Smooth muscle cell (in vitro differentiated cells): Measurements from ENCODE around the gene RNF213. TPM values are rescaled to one million over a fixed set of nuclear protein-coding genes. Genes with fewer than 3 reads are reported as not detected.

ENCODE experiments used
- DNase-seq: peaks from one replicate; lab custom pipeline; 2025; ENCODE audit not compliant: unreplicated experiment; lab: John Stamatoyannopoulos, UW
- H2AFZ ChIP-seq: fragments of 200-600 bp; sonication (generic); 2 replicates; pipeline ENCODE4 v1.6.0; 2016; ENCODE audit warnings: antibody characterized with exemption, low read depth, mild to moderate bottlenecking
- H3F3A ChIP-seq: fragments of 200-600 bp; sonication (generic); 2 replicates; pipeline ENCODE4 v1.6.0; 2017; ENCODE audit warnings: antibody characterized with exemption, low read depth
- H3K27ac ChIP-seq: fragments of 200-600 bp; sonication (generic); 2 replicates; pipeline ENCODE4 v1.5.1; 2016; ENCODE audit warnings: low read depth, mild to moderate bottlenecking
- H3K27me3 ChIP-seq: fragments of 200-600 bp; sonication (generic); 2 replicates; pipeline ENCODE4 v1.6.1; 2016; ENCODE audit warnings: low read depth, mild to moderate bottlenecking
- H3K36me3 ChIP-seq: fragments of 200-600 bp; sonication (generic); 2 replicates; pipeline ENCODE4 v1.5.1; 2016; ENCODE audit warnings: low read depth
- H3K4me1 ChIP-seq: fragments of 200-600 bp; sonication (generic); 2 replicates; pipeline ENCODE4 v1.5.1; 2016; ENCODE audit warnings: low read depth
- H3K4me2 ChIP-seq: fragments of 200-600 bp; sonication (generic); 2 replicates; pipeline ENCODE4 v1.6.0; 2016; ENCODE audit warnings: mild to moderate bottlenecking
- H3K4me3 ChIP-seq: fragments of 200-600 bp; sonication (generic); 2 replicates; pipeline ENCODE4 v1.5.1; 2016; ENCODE audit warnings: mild to moderate bottlenecking
- H3K79me2 ChIP-seq: fragments of 200-600 bp; sonication (generic); 2 replicates; pipeline ENCODE4 v1.6.0; 2016; ENCODE audit warnings: low read depth, mild to moderate bottlenecking
- H3K9ac ChIP-seq: fragments of 200-600 bp; sonication (generic); 2 replicates; pipeline ENCODE4 v1.6.0; 2016; ENCODE audit warnings: low read depth
- H3K9me3 ChIP-seq: fragments of 200-600 bp; sonication (generic); replicated peaks from 2 replicates; pipeline ENCODE4 v1.5.1; 2016; ENCODE audit warnings: low read depth
- H4K20me1 ChIP-seq: fragments of 200-600 bp; sonication (generic); 2 replicates; pipeline ENCODE4 v1.6.0; 2016; ENCODE audit warnings: low read depth
- WGBS: methylation state at CpG from one replicate; pipeline ENCODE4 v1.1.7; 2016; ENCODE audit warnings: low lambda C conversion rate; 5-methylcytosine and 5-hydroxymethylcytosine counted together
- polyA plus RNA-seq: library from polyadenylated mRNA; unstranded; fragments of >200 nt; fragmentation: Nextera tagmentation; extraction: Ambion mirVana; gene quantifications from 2 replicates; pipeline ENCODE4 v1.2.1, GENCODE V29; 2016
- total RNA-seq: library from RNA; depleted of rRNA; stranded (reverse); fragments of >200 nt; gene quantifications from 2 replicates; pipeline ENCODE4 v1.2.3, GENCODE V29; 2014
- TF ChIP-seq, protein P1 (sequence below): fragments of 200-600 bp; sonication (generic); IDR thresholded peaks from 2 replicates; pipeline ENCODE4 v1.5.1; 2017; ENCODE audit warnings: borderline replicate concordance, mild to moderate bottlenecking, antibody characterized with exemption; ENCODE audit not compliant: insufficient read depth, poor library complexity, severe bottlenecking

RNF213 gene
- total and polyA plus RNA-seq, 2 experiments from 2014 or later = 12.8 to 43.0 TPM

DNA sequence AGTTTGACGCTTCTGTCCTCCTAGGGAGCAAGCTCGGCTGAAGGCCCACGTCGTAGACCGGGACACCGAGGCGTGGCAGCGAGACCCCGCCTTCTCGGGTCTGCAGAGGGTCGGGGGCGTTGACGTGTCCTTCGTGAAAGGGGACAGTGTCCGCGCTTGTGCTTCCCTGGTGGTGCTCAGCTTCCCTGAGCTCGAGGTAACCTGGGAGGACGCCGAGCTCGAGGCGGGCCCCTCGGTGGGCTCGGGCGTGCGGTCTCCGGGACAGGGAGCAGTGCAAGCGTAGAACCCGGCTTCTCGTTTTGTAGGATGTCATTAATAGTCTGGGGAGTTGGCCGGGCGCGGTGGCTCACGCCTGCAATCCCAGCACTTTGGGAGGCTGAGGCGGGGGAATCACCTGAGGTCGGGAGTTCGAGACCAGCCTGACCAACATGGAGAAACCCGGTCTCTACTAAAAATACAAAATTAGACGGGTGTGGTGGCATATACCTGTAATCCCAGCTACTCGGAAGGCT lies 155.0 kb downstream of the RNF213 start:
- no peak for DNase-seq
- no peaks in the 10 kb centered on the region for H3K36me3 ChIP-seq
- peaks cover 41% of the 10 kb centered on the region for H4K20me1 ChIP-seq
- no peaks in the 10 kb centered on the region for H3K4me1 ChIP-seq
- peaks cover 19% of the 10 kb centered on the region for H3K79me2 ChIP-seq
- H2AFZ ChIP-seq = peak overlapping the region; percentile 85
- peak overlapping the region; percentile 99 for H3K27ac ChIP-seq
- peak overlapping the region; percentile 94 for H3K4me3 ChIP-seq
- TF ChIP-seq, protein P1, sequence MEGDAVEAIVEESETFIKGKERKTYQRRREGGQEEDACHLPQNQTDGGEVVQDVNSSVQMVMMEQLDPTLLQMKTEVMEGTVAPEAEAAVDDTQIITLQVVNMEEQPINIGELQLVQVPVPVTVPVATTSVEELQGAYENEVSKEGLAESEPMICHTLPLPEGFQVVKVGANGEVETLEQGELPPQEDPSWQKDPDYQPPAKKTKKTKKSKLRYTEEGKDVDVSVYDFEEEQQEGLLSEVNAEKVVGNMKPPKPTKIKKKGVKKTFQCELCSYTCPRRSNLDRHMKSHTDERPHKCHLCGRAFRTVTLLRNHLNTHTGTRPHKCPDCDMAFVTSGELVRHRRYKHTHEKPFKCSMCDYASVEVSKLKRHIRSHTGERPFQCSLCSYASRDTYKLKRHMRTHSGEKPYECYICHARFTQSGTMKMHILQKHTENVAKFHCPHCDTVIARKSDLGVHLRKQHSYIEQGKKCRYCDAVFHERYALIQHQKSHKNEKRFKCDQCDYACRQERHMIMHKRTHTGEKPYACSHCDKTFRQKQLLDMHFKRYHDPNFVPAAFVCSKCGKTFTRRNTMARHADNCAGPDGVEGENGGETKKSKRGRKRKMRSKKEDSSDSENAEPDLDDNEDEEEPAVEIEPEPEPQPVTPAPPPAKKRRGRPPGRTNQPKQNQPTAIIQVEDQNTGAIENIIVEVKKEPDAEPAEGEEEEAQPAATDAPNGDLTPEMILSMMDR = no peak
- H3K9me3 ChIP-seq = no peaks in the 10 kb centered on the region
- peak overlapping the region; percentile 94 for H3K4me2 ChIP-seq
- H3K9ac ChIP-seq = peak overlapping the region; percentile 98
- 13% methylated on average over 39 of the region's 39 CpGs for WGBS
- H3K27me3 ChIP-seq = peaks cover 8% of the 10 kb centered on the region
- no peaks in the 10 kb centered on the region for H3F3A ChIP-seq

DNA sequence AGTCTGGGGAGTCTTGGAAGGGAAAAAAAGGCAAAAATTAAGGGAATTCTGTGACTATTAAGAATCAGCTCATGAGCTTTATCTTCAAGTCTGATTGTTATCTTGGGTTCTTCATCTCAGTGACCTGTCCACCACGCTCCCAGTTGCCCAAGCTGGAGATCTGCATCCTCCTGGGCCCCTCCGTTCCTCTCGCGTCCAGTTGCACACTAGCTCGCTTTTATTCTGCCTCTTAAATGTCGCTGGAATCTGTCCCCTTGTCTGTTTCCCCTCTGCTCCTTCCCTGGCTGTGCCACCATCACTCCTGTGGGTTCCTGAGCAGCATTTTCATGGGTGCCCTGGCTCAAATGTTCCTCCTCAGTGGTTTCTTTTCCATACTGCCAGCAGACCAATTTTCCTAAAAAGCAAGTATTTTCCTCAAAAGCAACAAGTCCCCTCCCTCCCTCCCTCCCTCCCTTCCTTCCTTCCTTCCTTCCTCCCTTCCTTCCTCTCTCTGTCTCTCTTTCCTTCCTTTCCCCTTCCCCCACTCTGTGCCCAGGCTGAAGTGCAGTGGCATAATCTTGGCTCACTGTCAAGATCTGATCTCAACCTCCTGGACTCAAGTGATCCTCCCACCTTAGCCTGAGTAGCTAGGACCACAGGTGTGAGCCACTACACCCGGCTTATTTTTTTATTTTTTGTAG lies 155.7 kb downstream of the RNF213 start:
- Histone ChIP-seq H2AFZ (no peak overlapping the region), H3F3A (no peaks in the 10 kb centered on the region), H3K9ac (peak overlapping the region; percentile 98), H3K4me2 (peak overlapping the region; percentile 94), H3K27me3 (peaks cover 8% of the 10 kb centered on the region), H4K20me1 (peaks cover 48% of the 10 kb centered on the region), H3K36me3 (no peaks in the 10 kb centered on the region), H3K4me1 (no peaks in the 10 kb centered on the region), H3K9me3 (no peaks in the 10 kb centered on the region), H3K79me2 (peaks cover 19% of the 10 kb centered on the region), H3K4me3 (peak overlapping the region; percentile 94), H3K27ac (no peak overlapping the region)
- TF ChIP-seq, protein P1 = no peak
- DNase-seq = no peak
- WGBS = 84% methylated on average over 7 of the region's 7 CpGs

DNA sequence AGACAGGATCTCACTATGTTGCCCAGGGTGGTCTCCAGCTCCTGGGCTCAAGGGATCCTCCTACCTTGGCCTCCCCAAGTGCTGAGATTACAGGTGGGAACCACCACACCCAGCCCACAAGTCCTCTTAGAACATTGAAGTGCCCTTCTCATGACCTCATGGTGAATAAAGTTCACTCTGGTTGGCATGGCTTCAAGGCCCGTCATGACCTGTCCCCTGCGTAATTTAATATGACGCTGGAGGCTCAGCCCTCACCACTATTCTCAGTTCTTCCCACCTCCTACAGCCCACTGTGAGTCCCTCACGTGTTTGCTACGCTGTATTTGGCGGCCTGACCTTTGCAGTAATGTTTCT lies 156.3 kb downstream of the RNF213 start:
- Histone ChIP-seq H3K27ac (no peak overlapping the region), H3K27me3 (peaks cover 8% of the 10 kb centered on the region), H3K36me3 (no peaks in the 10 kb centered on the region), H3K79me2 (peaks cover 19% of the 10 kb centered on the region), H3K9me3 (no peaks in the 10 kb centered on the region), H3K4me1 (no peaks in the 10 kb centered on the region), H4K20me1 (peaks cover 53% of the 10 kb centered on the region), H3K9ac (no peak overlapping the region), H2AFZ (no peak overlapping the region), H3F3A (no peaks in the 10 kb centered on the region), H3K4me3 (no peak overlapping the region), H3K4me2 (no peak overlapping the region)
- TF ChIP-seq, protein P1 = no peak
- 96% methylated on average over 6 of the region's 6 CpGs for WGBS
- DNase-seq = no peak

DNA sequence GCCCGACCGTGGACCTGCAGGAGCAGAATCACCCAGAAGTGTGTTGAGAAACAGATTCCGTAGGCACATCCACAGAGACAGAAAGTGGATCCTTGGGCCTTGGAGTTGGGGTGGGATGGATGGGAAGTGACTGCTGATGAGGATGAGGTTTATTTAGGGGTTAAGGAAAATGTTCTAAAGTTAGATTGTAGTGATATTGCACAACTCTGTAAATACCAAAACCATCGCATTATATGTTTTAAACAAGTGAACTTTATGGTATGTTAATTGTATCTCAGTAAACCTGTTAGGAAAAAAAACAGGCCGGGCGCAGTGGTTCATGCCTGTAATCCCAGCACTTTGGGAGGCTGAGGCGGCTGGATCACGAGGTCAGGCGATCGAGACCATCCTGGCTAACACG lies 157.9 kb downstream of the RNF213 start:
- H3K4me3 ChIP-seq = no peak overlapping the region
- H3K4me2 ChIP-seq = no peak overlapping the region
- no peaks in the 10 kb centered on the region for H3K9me3 ChIP-seq
- no peaks in the 10 kb centered on the region for H3F3A ChIP-seq
- H4K20me1 ChIP-seq = peaks cover 56% of the 10 kb centered on the region
- H2AFZ ChIP-seq = no peak overlapping the region
- peaks cover 19% of the 10 kb centered on the region for H3K79me2 ChIP-seq
- WGBS = 95% methylated on average over 11 of the region's 11 CpGs
- no peaks in the 10 kb centered on the region for H3K36me3 ChIP-seq
- H3K4me1 ChIP-seq = no peaks in the 10 kb centered on the region
- peaks cover 2% of the 10 kb centered on the region for H3K27me3 ChIP-seq
- TF ChIP-seq, protein P1 = no peak
- no peak overlapping the region for H3K9ac ChIP-seq
- no peak overlapping the region for H3K27ac ChIP-seq
- DNase-seq = no peak
